Measurements from ENCODE around the gene PIGU.
"Not testable (repeated sequence)": the region's sequence is repeated elsewhere in the genome, so short reads cannot be mapped to it uniquely, and the experiment has no call there.

PIGU gene

GRCh38 chr20:34514897-34515483 is 161.9 kb downstream of the PIGU start:
- peak overlapping the region; percentile 91 for H3K4me3 ChIP-seq (ENCODE audit: control insufficient read depth, low read depth, low read length)
- peak; percentile 41 for DNase-seq (ENCODE audit: low read depth)
- TF ChIP-seq, protein P1, sequence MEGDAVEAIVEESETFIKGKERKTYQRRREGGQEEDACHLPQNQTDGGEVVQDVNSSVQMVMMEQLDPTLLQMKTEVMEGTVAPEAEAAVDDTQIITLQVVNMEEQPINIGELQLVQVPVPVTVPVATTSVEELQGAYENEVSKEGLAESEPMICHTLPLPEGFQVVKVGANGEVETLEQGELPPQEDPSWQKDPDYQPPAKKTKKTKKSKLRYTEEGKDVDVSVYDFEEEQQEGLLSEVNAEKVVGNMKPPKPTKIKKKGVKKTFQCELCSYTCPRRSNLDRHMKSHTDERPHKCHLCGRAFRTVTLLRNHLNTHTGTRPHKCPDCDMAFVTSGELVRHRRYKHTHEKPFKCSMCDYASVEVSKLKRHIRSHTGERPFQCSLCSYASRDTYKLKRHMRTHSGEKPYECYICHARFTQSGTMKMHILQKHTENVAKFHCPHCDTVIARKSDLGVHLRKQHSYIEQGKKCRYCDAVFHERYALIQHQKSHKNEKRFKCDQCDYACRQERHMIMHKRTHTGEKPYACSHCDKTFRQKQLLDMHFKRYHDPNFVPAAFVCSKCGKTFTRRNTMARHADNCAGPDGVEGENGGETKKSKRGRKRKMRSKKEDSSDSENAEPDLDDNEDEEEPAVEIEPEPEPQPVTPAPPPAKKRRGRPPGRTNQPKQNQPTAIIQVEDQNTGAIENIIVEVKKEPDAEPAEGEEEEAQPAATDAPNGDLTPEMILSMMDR (conservative IDR thresholded peaks at IDR 0.05; ENCODE audit: control insufficient read depth, insufficient read depth, low read depth, low read length): no peak

DNA sequence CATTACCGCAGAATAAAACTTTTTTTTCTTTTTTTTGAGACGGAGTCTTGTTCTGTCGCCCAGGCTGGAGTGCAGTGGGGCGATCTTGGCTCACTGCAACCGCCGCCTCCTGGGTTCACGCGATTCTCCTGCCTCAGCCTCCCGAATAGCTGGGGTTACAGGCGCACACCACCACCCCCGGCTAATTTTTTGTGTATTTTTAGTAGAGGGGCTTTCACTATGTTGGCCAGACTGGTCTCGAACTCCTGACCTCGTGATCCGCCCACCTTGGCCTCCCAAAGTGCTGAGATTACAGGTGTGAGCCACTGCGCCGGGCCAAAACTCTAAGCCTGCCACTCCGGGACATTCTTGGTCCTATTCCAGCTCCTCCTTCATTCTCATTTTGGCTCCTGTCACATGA is 162.9 kb downstream of the PIGU start:
- not testable (repeated sequence) for DNase-seq (ENCODE audit: low read depth); H3K4me3 ChIP-seq (ENCODE audit: control insufficient read depth, low read depth, low read length)

DNA sequence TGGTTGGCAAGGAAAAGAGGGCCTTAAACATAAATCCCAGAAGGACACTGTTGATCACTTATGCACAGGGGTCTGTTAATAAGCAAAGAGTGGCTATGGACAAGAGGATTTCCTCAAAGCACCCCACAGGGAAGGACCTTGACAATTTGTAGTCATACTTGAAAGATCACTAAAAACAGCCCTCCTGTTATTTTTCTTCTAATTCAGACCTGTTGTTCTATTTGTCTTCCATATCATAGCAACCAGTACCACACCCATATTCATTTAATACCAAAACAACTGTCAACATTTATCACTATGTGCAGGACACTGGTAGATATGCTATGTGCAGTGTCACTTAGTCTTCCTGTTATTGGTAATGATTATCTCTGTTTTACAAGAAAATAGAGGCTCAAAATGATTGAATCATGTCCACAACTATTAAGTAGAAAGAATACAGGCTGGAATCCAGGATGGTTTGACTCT is 163.9 kb downstream of the PIGU start:
- H3K4me3 ChIP-seq (ENCODE audit: control insufficient read depth, low read depth, low read length): no peak overlapping the region
- DNase-seq (ENCODE audit: low read depth): no peak
- TF ChIP-seq, protein P1 (conservative IDR thresholded peaks at IDR 0.05; ENCODE audit: control insufficient read depth, insufficient read depth, low read depth, low read length): no peak

GRCh38 chr20:34512266-34512954 is 164.5 kb downstream of the PIGU start:
- no peak overlapping the region for H3K4me3 ChIP-seq (ENCODE audit: control insufficient read depth, low read depth, low read length)
- peak; percentile 43 for DNase-seq (ENCODE audit: low read depth)
- TF ChIP-seq, protein P1 (conservative IDR thresholded peaks at IDR 0.05; ENCODE audit: control insufficient read depth, insufficient read depth, low read depth, low read length): no peak

DNA sequence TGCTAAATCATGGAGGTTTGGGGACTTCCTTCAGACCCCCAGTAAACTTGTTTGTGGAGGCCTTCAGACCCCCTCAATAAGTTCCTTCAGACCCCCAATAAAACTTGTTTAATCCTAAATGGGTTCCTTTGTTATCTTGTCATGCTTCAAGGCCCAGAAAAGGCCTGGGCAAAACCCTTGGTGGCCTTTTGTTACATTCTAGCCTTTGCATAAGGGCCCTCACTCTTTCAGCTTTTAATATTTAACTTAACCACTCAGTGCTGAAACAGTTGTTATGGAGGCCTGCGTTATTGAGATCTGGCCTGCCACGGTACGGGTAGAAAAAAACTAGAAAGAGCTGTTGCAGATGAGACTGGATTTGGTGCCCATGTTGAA is 165.0 kb downstream of the PIGU start:
- TF ChIP-seq, protein P1 (conservative IDR thresholded peaks at IDR 0.05; ENCODE audit: control insufficient read depth, insufficient read depth, low read depth, low read length): no peak
- H3K4me3 ChIP-seq (ENCODE audit: control insufficient read depth, low read depth, low read length): no peak overlapping the region
- DNase-seq (ENCODE audit: low read depth): no peak

- H3K4me3 ChIP-seq (ENCODE audit: control insufficient read depth, low read depth, low read length): no peak overlapping the region
- TF ChIP-seq, protein P1 (conservative IDR thresholded peaks at IDR 0.05; ENCODE audit: control insufficient read depth, insufficient read depth, low read depth, low read length): no peak
- no peak for DNase-seq (ENCODE audit: low read depth)
Measured at GRCh38 chr20:34510575-34510974, 166.3 kb downstream of the PIGU start.

All from fibroblast of mammary gland (primary cell).